BJ (cell line): Measurements from ENCODE around the gene FKBP4. TPM values are rescaled to one million over a fixed set of nuclear protein-coding genes. Genes with fewer than 3 reads are reported as not detected.

Source experiments
- CTCF ChIA-PET: fragments of 350-600 bp; formaldehyde crosslinking; extraction: SDS; loops from one replicate; lab custom pipeline; 2021; ENCODE audit warnings: antibody characterized with exemption, inconsistent platforms; lab: Yijun Ruan, JAX
- POLR2A ChIA-PET: fragments of 300-600 bp; sonication (Branson Sonifier 250); formaldehyde crosslinking; extraction: SDS; loops from one replicate; lab custom pipeline; 2021; ENCODE audit warnings: antibody characterized with exemption; lab: Charles Lee
- DNase-seq: peaks from one replicate; pipeline ENCODE4 v3.0.0-alpha.2; 2011; ENCODE audit warnings: low read depth
- H3K27me3 ChIP-seq: 2 replicates; pipeline ENCODE4 v1.6.0; 2011; ENCODE audit warnings: low read length; ENCODE audit not compliant: control insufficient read depth, insufficient read depth
- H3K36me3 ChIP-seq: 2 replicates; pipeline ENCODE4 v1.5.1; 2011; ENCODE audit warnings: low read length; ENCODE audit not compliant: control insufficient read depth, insufficient read depth
- H3K4me3 ChIP-seq: 2 replicates; pipeline ENCODE4 v1.5.1; 2011; ENCODE audit warnings: low read depth, mild to moderate bottlenecking, control low read depth, low read length
- CTCF ChIP-seq: IDR thresholded peaks from 2 replicates; pipeline ENCODE4 v1.5.1; 2011; ENCODE audit warnings: low read depth, mild to moderate bottlenecking, control low read depth, inconsistent platforms, low read length, moderate library complexity; ENCODE audit not compliant: insufficient read depth
- polyA plus RNA-seq: library from polyadenylated mRNA; depleted of rRNA; stranded (reverse); fragments of >200 nt; gene quantifications from 2 replicates; pipeline ENCODE4 v1.2.3, GENCODE V29; 2011

The FKBP4 gene
- polyA plus RNA-seq, 1 experiment: 27.1 TPM

GRCh38 chr12:2759733-2760132 is 35.0 kb upstream of the FKBP4 start:
- ChIA-PET POLR2A (no interaction called here), CTCF (interaction anchor here (0.8 kb wide), 1 partner anchor 364 kb away, joined by 3 read pairs; no protein-coding TSS in a partner anchor)
- no peak for TF ChIP-seq CTCF
- Histone ChIP-seq H3K4me3 (no peak overlapping the region), H3K36me3 (no peaks in the 10 kb centered on the region), H3K27me3 (peaks cover 14% of the 10 kb centered on the region)
- DNase-seq: no peak

GRCh38 chr12:2764398-2764797 is 30.4 kb upstream of the FKBP4 start:
- H3K36me3 ChIP-seq: no peaks in the 10 kb centered on the region

DNA sequence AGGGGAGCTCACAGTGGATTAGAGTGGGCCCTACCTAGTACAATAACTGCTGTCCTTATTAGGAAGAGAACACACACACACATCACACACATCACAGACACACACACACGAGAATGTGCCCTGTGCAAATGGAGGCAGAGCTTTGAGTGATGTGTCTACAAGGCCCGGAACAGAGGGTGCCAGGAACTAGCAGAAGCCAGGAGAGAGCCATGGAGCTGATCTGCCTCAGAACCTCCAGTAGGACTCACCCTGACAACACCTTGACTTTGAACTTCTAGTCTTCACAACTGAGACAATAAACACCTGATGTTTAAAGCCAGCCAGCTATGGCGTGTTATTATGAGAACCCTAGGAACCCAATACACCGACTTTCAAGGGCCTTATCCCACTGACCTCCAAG is 29.7 kb upstream of the FKBP4 start:
- POLR2A ChIA-PET: no interaction called here
- TF ChIP-seq CTCF: no peak
- Histone ChIP-seq H3K4me3 (no peak overlapping the region), H3K27me3 (peaks cover 19% of the 10 kb centered on the region), H3K36me3 (no peaks in the 10 kb centered on the region)
- CTCF ChIA-PET: interaction anchor here (2.6 kb wide), 1 partner anchor 19 kb away, joined by 11 read pairs; no protein-coding TSS in a partner anchor
- DNase-seq: no peak

More at GRCh38 chr12:2764398-2764797, 30.4 kb upstream of the FKBP4 start:
- CTCF ChIA-PET: interaction anchor here (2.6 kb wide), 1 partner anchor 19 kb away, joined by 11 read pairs; no protein-coding TSS in a partner anchor
- POLR2A ChIA-PET: no interaction called here
- DNase-seq: no peak
- TF ChIP-seq CTCF: no peak
- no peak overlapping the region for H3K4me3 ChIP-seq
- peaks cover 18% of the 10 kb centered on the region for H3K27me3 ChIP-seq

DNA sequence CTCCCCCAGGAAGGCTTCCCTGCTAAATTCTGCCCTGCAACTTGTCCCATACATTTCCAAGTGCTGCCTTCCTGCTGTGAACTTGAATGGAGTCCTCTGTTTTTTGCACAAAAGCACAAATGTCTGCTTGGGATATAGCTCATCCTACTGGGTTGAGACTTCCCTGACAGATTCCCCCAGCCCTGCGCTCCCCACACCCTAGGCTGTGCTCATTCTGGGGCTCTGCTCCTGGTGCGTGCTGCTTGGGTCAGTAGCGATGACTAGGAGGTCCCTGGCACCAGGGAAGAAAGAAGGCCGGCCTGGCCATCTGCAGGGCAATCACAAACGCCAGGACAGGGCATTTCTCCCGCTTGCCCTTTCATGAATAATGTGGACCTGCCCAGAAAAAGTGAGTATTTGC is 29.2 kb upstream of the FKBP4 start:
- ChIA-PET POLR2A (no interaction called here), CTCF (interaction anchor here (2.6 kb wide), 1 partner anchor 18 kb away, joined by 11 read pairs; no protein-coding TSS in a partner anchor)

More for the DNA sequence above, 29.2 kb upstream of the FKBP4 start:
- H3K27me3 ChIP-seq: peaks cover 19% of the 10 kb centered on the region
- DNase-seq: no peak
- no peak for TF ChIP-seq CTCF
- H3K4me3 ChIP-seq: no peak overlapping the region
- no peaks in the 10 kb centered on the region for H3K36me3 ChIP-seq
